Activated T-cell treated with anti-CD3 and anti-CD28 coated beads, Interleukin-2, amount 50 U/mL, for 48 hours (primary cell): Measurements from ENCODE around the gene DNAJC30.
"Not testable (repeated sequence)": the region's sequence is repeated elsewhere in the genome, so short reads cannot be mapped to it uniquely, and the experiment has no call there.

Experiments used
- DNase-seq, 2 experiments: peaks; one replicate each; pipeline ENCODE4 v3.0.0-alpha.2; 2020

The DNAJC30 gene

GRCh38 chr7:73680501-73680900, 2.8 kb downstream of the DNAJC30 start:
- no peak for DNase-seq

GRCh38 chr7:73679709-73680108, 3.5 kb downstream of the DNAJC30 start:
- no peak for DNase-seq

DNA sequence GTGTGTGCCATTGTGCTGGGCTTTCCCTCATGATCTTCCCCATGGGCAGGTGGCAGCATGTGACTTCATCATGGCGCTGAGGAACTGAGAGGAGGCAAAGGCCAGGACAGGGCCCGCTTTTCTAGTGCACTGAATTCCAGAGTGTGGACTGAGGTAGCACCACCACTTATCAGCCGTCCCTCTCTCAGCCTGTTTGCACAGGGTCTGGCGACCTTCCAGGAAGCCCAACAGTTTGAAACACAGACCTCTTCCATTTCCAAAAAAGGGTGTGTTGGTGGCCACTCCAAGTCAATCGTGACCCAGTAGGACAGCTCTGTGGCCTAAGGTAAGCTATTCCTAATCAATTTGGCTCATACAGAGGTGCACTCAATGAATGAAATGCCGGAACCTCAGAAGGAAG, 4.4 kb downstream of the DNAJC30 start:
- no peak for DNase-seq

DNA sequence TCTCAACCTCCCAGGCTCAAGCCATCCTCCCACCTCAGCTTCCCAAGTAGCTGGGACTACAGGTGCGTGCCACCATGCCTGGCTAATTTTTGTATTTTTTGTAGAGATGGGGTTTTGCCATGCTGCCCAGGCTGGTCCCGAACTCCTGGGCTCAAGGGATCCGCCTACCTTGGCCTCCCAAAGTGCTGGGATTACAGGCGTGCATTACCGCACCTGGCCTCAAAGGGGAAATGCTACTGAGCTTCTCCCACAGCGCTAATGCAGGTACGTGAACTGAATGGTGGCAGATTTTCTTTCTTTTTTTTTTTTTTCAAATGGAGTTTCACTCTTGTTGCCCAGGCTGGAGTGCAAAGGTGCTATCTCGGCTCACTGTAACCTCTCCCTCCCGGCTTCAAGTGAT, 7.2 kb downstream of the DNAJC30 start:
- not testable (repeated sequence) for DNase-seq

DNA sequence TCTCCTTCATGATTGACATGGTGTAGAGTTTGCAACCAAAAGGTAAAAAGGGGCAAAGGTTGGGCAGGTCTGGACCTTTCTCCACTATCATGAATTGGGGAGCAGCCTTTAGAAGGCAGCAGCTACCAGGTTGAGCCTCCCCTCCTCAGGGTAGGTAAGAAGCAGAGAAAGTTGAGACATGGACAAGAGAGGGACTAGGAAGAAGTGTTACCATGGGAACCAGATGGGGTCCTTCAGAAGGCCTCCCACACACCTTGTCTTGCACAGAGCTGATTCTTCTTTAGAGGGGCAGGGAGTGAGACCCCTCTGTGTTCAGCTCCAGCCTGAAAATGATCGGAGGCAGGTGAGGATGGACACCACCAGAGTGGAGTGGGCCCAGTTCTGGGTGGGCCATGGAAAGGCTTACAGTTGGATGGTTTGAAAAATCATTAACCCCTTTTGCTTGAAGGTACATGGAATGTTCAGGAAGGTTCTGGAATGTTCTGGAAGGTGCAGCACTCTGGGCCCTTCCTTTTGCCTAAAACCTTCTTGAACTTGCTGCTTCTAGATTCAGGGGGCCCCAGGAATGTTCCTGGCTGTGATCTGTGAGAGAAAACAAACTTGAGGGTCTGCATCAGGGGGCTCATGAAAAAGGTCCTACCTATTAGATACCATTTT, 8.7 kb downstream of the DNAJC30 start:
- DNase-seq = no peak

- no peak for DNase-seq
Measured at GRCh38 chr7:73671857-73672445, 11.3 kb downstream of the DNAJC30 start.

- no peak for DNase-seq
Measured at GRCh38 chr7:73671322-73671661, 12.0 kb downstream of the DNAJC30 start.

DNA sequence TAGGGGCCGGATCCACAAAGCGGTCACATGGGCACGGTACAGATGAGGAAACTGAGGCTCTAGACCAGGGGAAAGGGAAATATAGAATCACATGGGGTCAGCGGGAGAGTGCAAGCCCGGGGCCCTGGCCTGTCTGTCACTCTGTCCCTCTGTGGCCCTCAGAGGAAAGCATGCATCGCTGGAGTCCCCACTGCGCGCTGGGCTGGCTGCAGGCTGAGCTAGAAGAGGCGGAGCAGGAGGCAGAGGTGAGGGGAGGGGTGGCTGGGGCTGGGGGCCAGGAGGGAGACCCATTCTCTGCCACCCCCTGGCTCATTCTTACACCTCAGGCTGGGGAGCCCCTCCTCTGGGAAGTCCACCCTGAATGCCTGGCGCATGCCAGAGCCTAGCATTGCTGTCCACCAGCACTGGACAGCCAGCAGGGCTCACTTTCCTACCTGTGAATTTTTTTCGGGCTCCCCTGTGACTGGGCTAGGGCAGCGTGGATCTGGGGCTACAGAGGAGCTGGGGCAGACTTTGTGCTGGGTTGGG, 13.3 kb downstream of the DNAJC30 start:
- no peak for DNase-seq

- no peak for DNase-seq
Measured at GRCh38 chr7:73669288-73669701, 14.0 kb downstream of the DNAJC30 start.

GRCh38 chr7:73668886-73669230, 14.4 kb downstream of the DNAJC30 start:
- no peak for DNase-seq

- no peak for DNase-seq
Measured at GRCh38 chr7:73668103-73668885, 15.0 kb downstream of the DNAJC30 start.

- peak; percentile 94 to 96 for DNase-seq
Measured at GRCh38 chr7:73667344-73668102, 15.7 kb downstream of the DNAJC30 start, which contains the start of gene VPS37D. Gene VPS37D (plus strand): TSS chr7:73667831. CDS start chr7:73667959, 128 bp downstream.

DNA sequence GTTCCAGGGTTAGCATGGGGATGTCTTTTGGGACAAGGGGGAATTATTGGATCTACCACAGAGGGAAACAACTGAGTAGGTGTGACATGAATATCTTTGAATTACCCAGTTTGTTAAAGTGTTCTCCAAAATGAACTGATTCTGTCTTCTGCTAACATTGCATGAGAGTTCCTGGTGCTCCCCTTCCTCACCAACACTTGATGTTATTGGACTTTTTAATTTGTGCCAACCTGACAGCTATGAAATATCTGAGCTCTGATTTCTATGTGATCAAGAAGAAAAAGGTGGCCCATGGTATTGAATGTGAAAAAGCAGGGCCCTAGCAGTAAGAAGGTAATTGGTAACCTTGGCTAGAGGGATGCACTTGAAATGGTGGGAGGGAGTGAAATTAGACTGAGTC, 20.2 kb downstream of the DNAJC30 start:
- no peak for DNase-seq

GRCh38 chr7:73660594-73660993, 22.7 kb downstream of the DNAJC30 start:
- not testable (repeated sequence) for DNase-seq

DNA sequence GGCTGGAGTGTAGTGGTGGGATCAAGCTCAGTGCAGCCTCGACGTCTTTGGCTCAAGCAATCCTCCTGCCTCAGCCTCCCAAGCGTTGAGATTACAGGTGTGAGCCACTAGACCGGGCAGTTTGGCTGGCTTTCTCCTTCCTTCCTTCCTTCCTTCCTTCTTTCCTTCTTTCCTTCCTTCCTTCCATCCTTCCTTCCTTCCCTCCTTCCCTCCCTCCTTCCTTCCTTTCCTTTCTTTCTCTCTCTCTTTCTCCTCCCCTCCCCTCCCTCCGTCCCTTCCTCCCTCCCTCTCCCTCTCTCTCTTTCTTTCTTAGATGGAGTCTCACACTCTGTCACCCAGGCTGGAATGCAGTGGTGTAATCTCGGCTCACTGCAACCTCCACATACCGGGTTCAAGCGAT, 23.3 kb downstream of the DNAJC30 start:
- no peak for DNase-seq

DNA sequence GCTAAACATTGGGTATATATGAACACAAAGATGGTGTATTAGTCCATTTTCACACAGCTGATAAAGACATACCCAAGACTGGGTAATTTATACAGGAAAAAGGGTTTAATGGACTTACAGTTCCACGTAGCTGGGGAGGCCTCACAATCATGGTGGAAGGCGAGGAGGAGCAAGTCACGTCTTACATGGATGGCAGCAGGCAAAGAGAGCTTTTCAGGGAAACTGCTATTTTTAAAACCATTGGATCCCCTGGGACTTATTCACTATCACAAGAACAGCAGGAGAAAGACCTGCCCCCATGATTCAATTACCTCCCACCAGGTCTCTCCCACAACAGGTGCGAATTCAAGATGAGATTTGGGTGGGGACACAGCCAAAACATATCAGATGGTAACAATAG, 27.9 kb downstream of the DNAJC30 start:
- not testable (repeated sequence) for DNase-seq

GRCh38 chr7:73652541-73652949, 30.7 kb downstream of the DNAJC30 start:
- DNase-seq = peak in 1 of 2 experiments; percentile 34

DNA sequence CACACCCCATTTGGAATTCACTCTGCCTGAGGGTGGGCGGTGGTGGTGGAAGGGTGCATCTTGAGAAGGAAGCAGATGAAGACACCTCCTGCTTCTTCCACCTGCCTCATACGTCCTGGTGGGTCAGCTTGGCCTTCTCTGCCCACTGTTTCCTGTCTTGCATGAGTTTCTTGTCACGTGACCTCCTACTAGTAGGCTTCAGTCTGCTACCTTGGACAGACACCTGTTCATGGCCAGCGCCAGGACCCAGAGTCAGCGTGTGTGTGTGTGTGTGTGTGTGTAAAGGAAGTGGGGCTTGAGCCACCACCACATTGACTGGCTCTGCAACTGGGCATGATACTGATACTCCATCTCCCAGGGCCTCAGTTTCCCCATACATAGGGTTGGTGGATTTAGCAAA, 32.7 kb downstream of the DNAJC30 start:
- DNase-seq = no peak

- no peak for DNase-seq
Measured at GRCh38 chr7:73649576-73649975, 33.7 kb downstream of the DNAJC30 start.

- no peak for DNase-seq
Measured at GRCh38 chr7:73648593-73649332, 34.5 kb downstream of the DNAJC30 start.

- DNase-seq = peak in 1 of 2 experiments; percentile 49
Measured at GRCh38 chr7:73647725-73648592, 35.3 kb downstream of the DNAJC30 start.
